H1 (cell line): ENCODE measurements around the gene TMEM255A. TPM values are rescaled to one million over a fixed set of nuclear protein-coding genes. Genes with fewer than 3 reads are reported as not detected.

Experiments
- CTCF ChIA-PET: fragments of 300-600 bp; sonication (Branson Sonifier 250); formaldehyde crosslinking; loops from one replicate; lab custom pipeline; 2021; ENCODE audit not compliant: partially characterized antibody; lab: Charles Lee
- POLR2A ChIA-PET: fragments of 300-600 bp; sonication (Branson Sonifier 250); formaldehyde crosslinking; loops from one replicate; lab custom pipeline; 2021; ENCODE audit warnings: inconsistent platforms; ENCODE audit not compliant: partially characterized antibody; lab: Charles Lee
- DNase-seq, 2 experiments: peaks; one replicate each; pipeline versions ENCODE4 v3.0.0 to v3.0.0-alpha.2; 2010 to 2022; ENCODE audit warnings: low spot score in 2 of 2, low read depth in 1 of 2, mixed read lengths in 1 of 2
- FAIRE-seq: peaks from 2 replicates; lab custom pipeline; 2011; peaks lifted over from hg19 to GRCh38; lab: Jason Lieb, UNC
- H2AFZ ChIP-seq: 2 replicates; pipeline ENCODE4 v1.8.1; 2012; ENCODE audit warnings: low read length, inconsistent platforms
- H2AK5ac ChIP-seq: 2 replicates; pipeline ENCODE4 v1.6.1; 2013; ENCODE audit warnings: low read depth, low read length
- H2BK120ac ChIP-seq: replicated peaks from 2 replicates; pipeline ENCODE3; 2013; ENCODE audit warnings: low read depth, low read length, inconsistent platforms
- H2BK12ac ChIP-seq: 2 replicates; pipeline ENCODE4 v1.6.1; 2013; ENCODE audit warnings: low read depth, low read length
- H2BK15ac ChIP-seq: 2 replicates; pipeline ENCODE4 v1.6.1; 2013; ENCODE audit warnings: low read length
- H2BK20ac ChIP-seq: 2 replicates; pipeline ENCODE4 v1.6.1; 2013; ENCODE audit warnings: low read length
- H2BK5ac ChIP-seq: 2 replicates; pipeline ENCODE4 v1.6.1; 2013; ENCODE audit warnings: low read depth, low read length
- H3K14ac ChIP-seq: 2 replicates; pipeline ENCODE4 v1.6.1; 2013; ENCODE audit warnings: inconsistent platforms; ENCODE audit not compliant: insufficient read length
- H3K18ac ChIP-seq: 2 replicates; pipeline ENCODE4 v1.6.1; 2013; ENCODE audit warnings: low read length; ENCODE audit errors: extremely low read depth
- H3K23ac ChIP-seq: 2 replicates; pipeline ENCODE4 v1.6.1; 2013; ENCODE audit warnings: inconsistent platforms; ENCODE audit not compliant: insufficient read length
- H3K23me2 ChIP-seq: 2 replicates; pipeline ENCODE4 v1.6.1; 2013; ENCODE audit warnings: low read depth, low read length
- H3K27ac ChIP-seq: 2 replicates; pipeline ENCODE4 v1.6.1; 2011; ENCODE audit warnings: low read depth, low read length, inconsistent platforms
- H3K27me3 ChIP-seq, 4 experiments: replicated peaks in 1 of 4; 1 replicate in 1 of 4; 2 replicates in 3 of 4; pipeline versions ENCODE4 v1.6.1 to v1.8.1; 2011 to 2013; ENCODE audit warnings: low read length in 3 of 4, mild to moderate bottlenecking in 3 of 4, inconsistent platforms in 2 of 4, mixed read lengths in 2 of 4, moderate library complexity in 1 of 4; ENCODE audit not compliant: control insufficient read depth in 3 of 4, insufficient read depth in 3 of 4; ENCODE audit errors: extremely low read depth in 1 of 4
- H3K36me3 ChIP-seq, 4 experiments: 2 replicates each; pipeline versions ENCODE4 v1.6.1 to v1.8.1; 2011 to 2013; ENCODE audit warnings: mild to moderate bottlenecking in 4 of 4, low read length in 3 of 4, moderate library complexity in 2 of 4, control low read depth in 1 of 4, inconsistent platforms in 1 of 4; ENCODE audit not compliant: insufficient read depth in 4 of 4, control insufficient read depth in 2 of 4
- H3K4ac ChIP-seq: replicated peaks from 2 replicates; pipeline ENCODE3; 2013; ENCODE audit warnings: low read length, low read depth, mixed read lengths, inconsistent platforms; ENCODE audit not compliant: insufficient read length
- H3K4me1 ChIP-seq, 4 experiments: replicated peaks in 1 of 4; 1 replicate in 1 of 4; 2 replicates in 3 of 4; pipeline versions ENCODE4 v1.6.1 to v1.8.1; 2011 to 2013; ENCODE audit warnings: low read length in 3 of 4, inconsistent platforms in 2 of 4, mixed read lengths in 1 of 4; ENCODE audit not compliant: insufficient read depth in 4 of 4, control insufficient read depth in 3 of 4
- H3K4me2 ChIP-seq, 2 experiments: 2 replicates each; pipeline versions ENCODE4 v1.6.1 to v1.8.1; 2011 to 2013; ENCODE audit warnings: low read depth in 2 of 2, low read length in 2 of 2, control low read depth in 1 of 2, inconsistent platforms in 1 of 2, mild to moderate bottlenecking in 1 of 2; ENCODE audit not compliant: insufficient read depth in 1 of 2
- H3K4me3 ChIP-seq, 4 experiments: fragments of 200-600, 300-600 bp in 1 of 4; sonication (generic), shearing (Covaris generic), sonication (Bioruptor Twin) in 1 of 4; 2 replicates each; pipeline versions ENCODE4 v1.5.1 to v1.8.1; 2011 to 2016; ENCODE audit warnings: low read length in 4 of 4, low read depth in 3 of 4, control low read depth in 2 of 4, inconsistent platforms in 2 of 4, mild to moderate bottlenecking in 2 of 4, mixed read lengths in 1 of 4, moderate library complexity in 1 of 4; ENCODE audit not compliant: insufficient read depth in 2 of 4; ENCODE audit errors: extremely low read depth in 1 of 4
- H3K56ac ChIP-seq: replicated peaks from 2 replicates; pipeline ENCODE3; 2013; ENCODE audit warnings: low read depth, mild to moderate bottlenecking, mixed read lengths, low read length, inconsistent platforms; ENCODE audit not compliant: insufficient read length
- H3K79me1 ChIP-seq: 2 replicates; pipeline ENCODE4 v1.6.1; 2013; ENCODE audit warnings: low read depth, low read length, control low read depth
- H3K79me2 ChIP-seq, 2 experiments: 2 replicates each; pipeline versions ENCODE4 v1.6.1 to v1.8.1; 2012 to 2013; ENCODE audit warnings: low read length in 2 of 2, mild to moderate bottlenecking in 2 of 2, inconsistent platforms in 1 of 2; ENCODE audit not compliant: insufficient read depth in 2 of 2, control insufficient read depth in 1 of 2
- H3K9ac ChIP-seq, 4 experiments: replicated peaks in 1 of 4; 1 replicate in 1 of 4; 2 replicates in 3 of 4; pipeline versions ENCODE4 v1.6.1 to v1.8.1; 2011 to 2013; ENCODE audit warnings: low read depth in 3 of 4, low read length in 3 of 4, control low read depth in 2 of 4, mild to moderate bottlenecking in 2 of 4, moderate library complexity in 2 of 4, inconsistent platforms in 1 of 4; ENCODE audit errors: extremely low read depth in 1 of 4
- H3K9me3 ChIP-seq, 2 experiments: 2 replicates each; pipeline versions ENCODE4 v1.6.1 to v1.8.1; 2012 to 2013; ENCODE audit warnings: mild to moderate bottlenecking in 2 of 2, moderate library complexity in 2 of 2, control low read depth in 1 of 2, inconsistent platforms in 1 of 2, low read depth in 1 of 2, low read length in 1 of 2, mixed read lengths in 1 of 2; ENCODE audit not compliant: insufficient read depth in 2 of 2
- H4K20me1 ChIP-seq, 2 experiments: replicated peaks in 1 of 2; 2 replicates each; pipeline versions ENCODE3 to v1.8.1; 2011 to 2013; ENCODE audit warnings: inconsistent platforms in 2 of 2, low read length in 2 of 2, mild to moderate bottlenecking in 1 of 2; ENCODE audit not compliant: insufficient read depth in 2 of 2, control insufficient read depth in 1 of 2
- H4K5ac ChIP-seq: 2 replicates; pipeline ENCODE4 v1.6.1; 2013; ENCODE audit warnings: low read length, low read depth, mixed read lengths, inconsistent platforms; ENCODE audit not compliant: insufficient read length
- H4K8ac ChIP-seq: 2 replicates; pipeline ENCODE4 v1.8.0; 2013; ENCODE audit warnings: mild to moderate bottlenecking, moderate library complexity, low read length, inconsistent platforms; ENCODE audit not compliant: insufficient read depth; ENCODE audit errors: extremely low read depth
- H4K91ac ChIP-seq: replicated peaks from 2 replicates; pipeline ENCODE3; 2013; ENCODE audit warnings: low read length, mixed read lengths, inconsistent platforms; ENCODE audit not compliant: insufficient read length
- BCL11A ChIP-seq, 2 experiments: IDR thresholded peaks; one replicate each; pipeline ENCODE4 v1.6.1; 2011; ENCODE audit warnings: low read depth in 2 of 2, low read length in 2 of 2, mild to moderate bottlenecking in 2 of 2
- SP2 ChIP-seq: IDR thresholded peaks from 2 replicates; pipeline ENCODE4 v1.6.1; 2012; ENCODE audit warnings: mild to moderate bottlenecking, low read length, inconsistent platforms
- SRF ChIP-seq: IDR thresholded peaks from 2 replicates; pipeline ENCODE4 v1.6.1; 2011; ENCODE audit warnings: mild to moderate bottlenecking, low read depth, low read length, moderate library complexity
- TCF12 ChIP-seq: IDR thresholded peaks from 2 replicates; pipeline ENCODE4 v1.6.1; 2011; ENCODE audit warnings: low read depth, mild to moderate bottlenecking, low read length
- WGBS, 2 experiments: shearing (Covaris generic) in 1 of 2; methylation state at CpG; one replicate each; pipeline versions ENCODE4 v1.1.6 to v1.1.7; 2013 to 2015; ENCODE audit warnings: low lambda C conversion rate in 2 of 2, mixed read lengths in 2 of 2, inconsistent platforms in 1 of 2, low coverage in 1 of 2, missing lambda C conversion rate in 1 of 2; ENCODE audit not compliant: insufficient replicate concordance in 2 of 2, insufficient coverage in 1 of 2, insufficient read length in 1 of 2; ENCODE audit errors: extremely low coverage in 1 of 2, missing lambda C conversion rate in 1 of 2; 5-methylcytosine and 5-hydroxymethylcytosine counted together
- polyA plus RNA-seq, 7 experiments: library from polyadenylated mRNA; depleted of rRNA in 3 of 7; stranded (reverse) in 5 of 7; unstranded in 2 of 7; fragments of >200 nt in 5 of 7; fragments of 200-250 nt in 2 of 7; gene quantifications; 1 replicate in 5 of 7; 2 replicates in 1 of 7; 4 replicates in 1 of 7; pipeline versions ENCODE4 v1.2.1 to v1.2.3, GENCODE V29; 2011 to 2013; ENCODE audit warnings: missing spikeins in 2 of 7, mixed read lengths in 2 of 7
- total RNA-seq: library from RNA; stranded (reverse); fragmentation: NEBNext Ultra II Directional; extraction: Animal tissue kit (Norgen Biotek cat#: 25700); gene quantifications from 2 replicates; pipeline ENCODE4 v1.2.1, GENCODE V29; 2021

The TMEM255A gene
- total and polyA plus RNA-seq, 2 of the 8 experiments (the other 6 are each of a cell fraction or from before 2014, with no cell fraction given): 0.73 to 2.3 TPM

- Histone ChIP-seq H3K9me3 (no peaks in the 10 kb centered on the region), H4K20me1 (no peaks in the 10 kb centered on the region), H3K56ac (no peak overlapping the region), H3K4me3 (no peak overlapping the region), H3K79me1 (no peaks in the 10 kb centered on the region), H3K18ac (no peak overlapping the region), H2AFZ (no peak overlapping the region), H3K79me2 (no peaks in the 10 kb centered on the region), H3K23ac (no peak overlapping the region), H4K91ac (no peak overlapping the region), H2BK120ac (no peak overlapping the region), H3K23me2 (no peaks in the 10 kb centered on the region), H2BK15ac (no peak overlapping the region), H3K4me1 (peaks cover 0 to 4% (median 1%) of the 10 kb centered on the region in 4 experiments; a peak in 3 of 7 replicates), H3K27me3 (peaks cover 0 to 16% (median 8%) of the 10 kb centered on the region in 4 experiments; a peak in 5 of 7 replicates), H4K5ac (no peak overlapping the region), H3K4ac (no peak overlapping the region), H2BK5ac (no peak overlapping the region), H3K14ac (no peak overlapping the region), H3K4me2 (no peak overlapping the region), H2AK5ac (no peak overlapping the region), H3K27ac (no peak overlapping the region), H2BK12ac (no peak overlapping the region), H3K9ac (no peak overlapping the region), H3K36me3 (no peaks in the 10 kb centered on the region), H2BK20ac (no peak overlapping the region), H4K8ac (no peak overlapping the region)
- no peak for DNase-seq
- no peak for FAIRE-seq
- ChIA-PET POLR2A (interaction anchor here (1.2 kb wide), 1 partner anchor 51 kb away, joined by 4 read pairs; the partner anchor contains the start of gene ZBTB33), CTCF (interaction anchor here (0.8 to 2.4 kb wide), 3 partner anchors 41 to 63 kb away, joined by 3 to 8 read pairs (median 3); partner anchors contain the start of gene ZBTB33)
- WGBS, 2 experiments: 39% methylated on average over 4 of the region's 4 CpGs; no CpG with 5 or more reads in 1 of the 2 experiments
- no peak for TF ChIP-seq TCF12
- no peak for TF ChIP-seq SRF
- TF ChIP-seq SP2: no peak
- no peak for TF ChIP-seq BCL11A (IDR thresholded peaks at IDR 0.05; ENCODE audit: low read depth in 2 of 2, low read length in 2 of 2)
Observed at GRCh38 chrX:120301960-120302359, 9.3 kb downstream of the TMEM255A start.
